ENCODE measurements around the gene TBL3.

TBL3 gene

GRCh38 chr16:1981398-1981836, 9.6 kb downstream of the TBL3 start, which contains the start of gene NOXO1:
NOXO1 (minus strand) TSS chr16:1981469; CDS start chr16:1981179, 290 bp downstream.
- TF ChIP-seq CTCF (IDR thresholded peaks at IDR 0.05; ENCODE audit: extremely low read depth, insufficient read depth, missing control alignments) = no peak
- in situ Hi-C loops (cut with MboI; ENCODE audit: low pct_unique_long_range_greater_than_20kb, low sequenced_read_pairs, unreplicated experiment) = no loop called here
- peak; percentile 73 for DNase-seq (ENCODE audit: low spot score)

GRCh38 chr16:1982013-1982433, 10.2 kb downstream of the TBL3 start:
- no peak for DNase-seq (ENCODE audit: low spot score)
- no peak for TF ChIP-seq CTCF (IDR thresholded peaks at IDR 0.05; ENCODE audit: extremely low read depth, insufficient read depth, missing control alignments)
- in situ Hi-C loops (cut with MboI; ENCODE audit: low pct_unique_long_range_greater_than_20kb, low sequenced_read_pairs, unreplicated experiment) = no loop called here

GRCh38 chr16:1982991-1983543, 11.2 kb downstream of the TBL3 start:
- in situ Hi-C loops (cut with MboI; ENCODE audit: low pct_unique_long_range_greater_than_20kb, low sequenced_read_pairs, unreplicated experiment) = no loop called here
- no peak for DNase-seq (ENCODE audit: low spot score)
- TF ChIP-seq CTCF (IDR thresholded peaks at IDR 0.05; ENCODE audit: extremely low read depth, insufficient read depth, missing control alignments) = no peak

- TF ChIP-seq CTCF (IDR thresholded peaks at IDR 0.05; ENCODE audit: extremely low read depth, insufficient read depth, missing control alignments) = peak; percentile 72
- DNase-seq (ENCODE audit: low spot score) = peak; percentile 99
- in situ Hi-C loops (cut with MboI; ENCODE audit: low pct_unique_long_range_greater_than_20kb, low sequenced_read_pairs, unreplicated experiment) = no loop called here
These were observed 11.9 kb downstream of the TBL3 start, which contains the start of gene GFER for GRCh38 chr16:1983544-1984346. GFER (plus strand) TSS chr16:1984193; CDS start chr16:1984219, 26 bp downstream.

GRCh38 chr16:1984347-1985225, 12.7 kb downstream of the TBL3 start:
- in situ Hi-C loops (cut with MboI; ENCODE audit: low pct_unique_long_range_greater_than_20kb, low sequenced_read_pairs, unreplicated experiment) = no loop called here
- no peak for TF ChIP-seq CTCF (IDR thresholded peaks at IDR 0.05; ENCODE audit: extremely low read depth, insufficient read depth, missing control alignments)
- DNase-seq (ENCODE audit: low spot score) = no peak

GRCh38 chr16:1985466-1986150, 13.8 kb downstream of the TBL3 start:
- in situ Hi-C loops (cut with MboI; ENCODE audit: low pct_unique_long_range_greater_than_20kb, low sequenced_read_pairs, unreplicated experiment) = no loop called here
- no peak for DNase-seq (ENCODE audit: low spot score)
- TF ChIP-seq CTCF (IDR thresholded peaks at IDR 0.05; ENCODE audit: extremely low read depth, insufficient read depth, missing control alignments) = no peak
